ENCODE data around the gene WNK2.

Gene WNK2

DNA sequence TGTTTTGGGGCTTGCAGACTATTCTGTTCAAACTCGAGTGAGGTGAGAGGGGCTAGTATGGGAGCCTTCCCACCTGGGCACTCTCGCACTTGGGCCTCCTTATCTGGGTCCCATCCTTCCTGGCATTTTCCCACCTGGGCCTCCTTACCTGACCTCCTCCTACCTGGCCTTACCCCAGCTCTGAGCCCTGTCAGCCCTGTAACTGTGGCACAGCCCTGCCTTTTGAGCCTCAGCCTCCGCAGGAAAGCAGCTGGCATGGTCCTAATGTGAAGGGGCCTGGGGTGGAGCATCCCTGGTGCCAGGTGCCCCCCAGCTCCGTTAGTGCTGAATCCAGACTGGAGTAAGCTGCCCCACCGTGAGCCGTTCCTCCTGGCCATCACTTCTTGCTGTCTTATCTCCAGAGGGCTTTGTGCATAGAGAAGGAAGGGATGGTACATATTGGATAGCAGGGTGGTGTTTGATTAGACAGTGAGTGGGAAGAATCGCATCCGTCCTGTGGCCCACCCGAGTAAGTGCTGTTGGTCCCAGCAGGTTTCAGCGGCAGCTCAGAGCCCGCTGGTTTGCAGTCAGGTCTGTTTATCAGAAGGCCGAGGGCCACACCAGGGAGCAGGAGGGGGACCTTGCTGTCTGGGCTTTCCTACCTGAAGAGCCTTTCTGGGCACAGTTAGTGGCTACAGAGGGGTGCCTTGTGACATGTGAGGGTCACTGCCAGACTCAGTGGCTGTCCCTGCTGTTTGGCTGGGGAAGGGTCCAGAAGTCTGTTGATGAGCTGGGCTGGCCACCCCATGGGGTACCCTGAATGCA is 76.5 kb downstream of the WNK2 start:
- DNase-seq (ENCODE audit: low read depth), result no peak
- TF ChIP-seq, protein P1, sequence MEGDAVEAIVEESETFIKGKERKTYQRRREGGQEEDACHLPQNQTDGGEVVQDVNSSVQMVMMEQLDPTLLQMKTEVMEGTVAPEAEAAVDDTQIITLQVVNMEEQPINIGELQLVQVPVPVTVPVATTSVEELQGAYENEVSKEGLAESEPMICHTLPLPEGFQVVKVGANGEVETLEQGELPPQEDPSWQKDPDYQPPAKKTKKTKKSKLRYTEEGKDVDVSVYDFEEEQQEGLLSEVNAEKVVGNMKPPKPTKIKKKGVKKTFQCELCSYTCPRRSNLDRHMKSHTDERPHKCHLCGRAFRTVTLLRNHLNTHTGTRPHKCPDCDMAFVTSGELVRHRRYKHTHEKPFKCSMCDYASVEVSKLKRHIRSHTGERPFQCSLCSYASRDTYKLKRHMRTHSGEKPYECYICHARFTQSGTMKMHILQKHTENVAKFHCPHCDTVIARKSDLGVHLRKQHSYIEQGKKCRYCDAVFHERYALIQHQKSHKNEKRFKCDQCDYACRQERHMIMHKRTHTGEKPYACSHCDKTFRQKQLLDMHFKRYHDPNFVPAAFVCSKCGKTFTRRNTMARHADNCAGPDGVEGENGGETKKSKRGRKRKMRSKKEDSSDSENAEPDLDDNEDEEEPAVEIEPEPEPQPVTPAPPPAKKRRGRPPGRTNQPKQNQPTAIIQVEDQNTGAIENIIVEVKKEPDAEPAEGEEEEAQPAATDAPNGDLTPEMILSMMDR (conservative IDR thresholded peaks at IDR 0.05; ENCODE audit: low read depth, low read length), result no peak
- H3K4me3 ChIP-seq (ENCODE audit: low read length), result no peak overlapping the region

GRCh38 chr9:93261281-93261680 is 77.3 kb downstream of the WNK2 start:
- TF ChIP-seq, protein P1 (conservative IDR thresholded peaks at IDR 0.05; ENCODE audit: low read depth, low read length), result no peak
- no peak for DNase-seq (ENCODE audit: low read depth)
- H3K4me3 ChIP-seq (ENCODE audit: low read length), result no peak overlapping the region

GRCh38 chr9:93261735-93262523 is 78.0 kb downstream of the WNK2 start:
- TF ChIP-seq, protein P1 (conservative IDR thresholded peaks at IDR 0.05; ENCODE audit: low read depth, low read length), result no peak
- no peak for DNase-seq (ENCODE audit: low read depth)
- no peak overlapping the region for H3K4me3 ChIP-seq (ENCODE audit: low read length)

DNA sequence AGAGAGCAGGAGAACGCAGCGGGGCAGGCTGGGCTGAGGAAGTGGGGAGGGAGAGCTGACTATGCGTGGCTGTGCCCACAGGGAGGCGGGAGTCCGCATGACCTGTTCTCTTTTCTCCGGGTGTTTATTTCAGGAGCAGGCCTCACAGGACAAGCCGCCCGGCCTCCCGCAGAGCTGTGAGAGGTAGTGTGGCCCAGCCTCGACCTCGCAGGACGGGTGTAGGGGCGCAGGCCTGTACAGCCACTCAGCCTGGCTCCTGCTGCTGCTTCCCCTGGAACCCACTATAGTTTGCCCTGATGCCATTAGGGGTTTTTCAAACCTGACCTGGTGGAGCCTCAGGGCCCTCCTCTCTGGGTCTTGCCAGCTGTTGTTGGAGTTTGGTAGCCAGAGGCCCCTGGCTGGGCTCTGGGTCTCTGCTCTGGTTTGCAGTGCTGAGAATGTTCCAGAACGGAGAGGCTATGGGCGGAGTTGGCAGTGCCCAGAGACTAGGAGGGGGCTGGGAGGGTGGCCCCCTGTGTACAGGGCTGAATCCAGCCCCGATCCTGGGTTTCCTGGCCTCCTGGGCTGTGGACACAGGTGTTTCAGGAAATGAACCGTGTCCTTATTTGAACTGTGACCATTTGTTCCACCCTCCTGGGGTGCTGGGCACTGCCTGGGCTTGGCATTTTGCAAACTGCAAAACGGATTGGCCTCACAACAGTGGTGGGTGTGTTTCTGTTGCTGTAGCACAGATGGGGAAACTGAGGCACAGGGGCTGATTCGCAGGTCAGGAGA is 78.8 kb downstream of the WNK2 start:
- no peak for DNase-seq (ENCODE audit: low read depth)
- TF ChIP-seq, protein P1 (conservative IDR thresholded peaks at IDR 0.05; ENCODE audit: low read depth, low read length), result no peak
- H3K4me3 ChIP-seq (ENCODE audit: low read length), result no peak overlapping the region

GRCh38 chr9:93263334-93264229 is 79.6 kb downstream of the WNK2 start:
- no peak for DNase-seq (ENCODE audit: low read depth)
- TF ChIP-seq, protein P1 (conservative IDR thresholded peaks at IDR 0.05; ENCODE audit: low read depth, low read length), result no peak
- H3K4me3 ChIP-seq (ENCODE audit: low read length), result no peak overlapping the region

Measured in retinal pigment epithelial cell (primary cell).